Mammary epithelial cell (primary cell): Measurements from ENCODE around the gene TAF7.

Source experiments
- EZH2 ChIP-seq: IDR thresholded peaks from 2 replicates; pipeline ENCODE4 v1.6.1; 2012; ENCODE audit warnings: low read length, inconsistent platforms, borderline replicate concordance
- TF ChIP-seq, protein P1 (sequence below), 2 donors: IDR thresholded peaks in 1 of 2; conservative IDR thresholded peaks in 1 of 2; 2 replicates each; pipeline ENCODE4 v1.5.1; 2011 to 2012; ENCODE audit warnings: inconsistent platforms in 2 of 2, low read length in 2 of 2, mild to moderate bottlenecking in 2 of 2, control low read depth in 1 of 2, low read depth in 1 of 2; ENCODE audit not compliant: insufficient read depth in 1 of 2; ENCODE audit errors: extremely low read depth in 1 of 2

- TF ChIP-seq, protein P1, sequence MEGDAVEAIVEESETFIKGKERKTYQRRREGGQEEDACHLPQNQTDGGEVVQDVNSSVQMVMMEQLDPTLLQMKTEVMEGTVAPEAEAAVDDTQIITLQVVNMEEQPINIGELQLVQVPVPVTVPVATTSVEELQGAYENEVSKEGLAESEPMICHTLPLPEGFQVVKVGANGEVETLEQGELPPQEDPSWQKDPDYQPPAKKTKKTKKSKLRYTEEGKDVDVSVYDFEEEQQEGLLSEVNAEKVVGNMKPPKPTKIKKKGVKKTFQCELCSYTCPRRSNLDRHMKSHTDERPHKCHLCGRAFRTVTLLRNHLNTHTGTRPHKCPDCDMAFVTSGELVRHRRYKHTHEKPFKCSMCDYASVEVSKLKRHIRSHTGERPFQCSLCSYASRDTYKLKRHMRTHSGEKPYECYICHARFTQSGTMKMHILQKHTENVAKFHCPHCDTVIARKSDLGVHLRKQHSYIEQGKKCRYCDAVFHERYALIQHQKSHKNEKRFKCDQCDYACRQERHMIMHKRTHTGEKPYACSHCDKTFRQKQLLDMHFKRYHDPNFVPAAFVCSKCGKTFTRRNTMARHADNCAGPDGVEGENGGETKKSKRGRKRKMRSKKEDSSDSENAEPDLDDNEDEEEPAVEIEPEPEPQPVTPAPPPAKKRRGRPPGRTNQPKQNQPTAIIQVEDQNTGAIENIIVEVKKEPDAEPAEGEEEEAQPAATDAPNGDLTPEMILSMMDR (conservative IDR thresholded peaks at IDR 0.05 in 1 of 2, IDR thresholded peaks at IDR 0.05 in 1 of 2; ENCODE audit: extremely low read depth in 1 of 2, insufficient read depth in 1 of 2, low read depth in 1 of 2, low read length in 2 of 2): no peak
- no peak for TF ChIP-seq EZH2
These were observed 47.7 kb downstream of the TAF7 start for GRCh38 chr5:141272906-141273305.
